GM13976 (cell line): Measurements from ENCODE around the gene BTRC.
"Not testable (repeated sequence)": the region's sequence is repeated elsewhere in the genome, so short reads cannot be mapped to it uniquely, and the experiment has no call there.

Experiments
- DNase-seq: peaks from one replicate; pipeline ENCODE4 v3.0.0; 2012; ENCODE audit warnings: low spot score
- in situ Hi-C: fragments of 300-500 bp; cut with MboI; formaldehyde crosslinking; loops from one replicate; pipeline ENCODE4 v1.12.0; 2022; ENCODE audit warnings: low sequenced_read_pairs, mixed read lengths, inconsistent platforms; ENCODE audit not compliant: unreplicated experiment
- TF ChIP-seq, protein P1 (sequence below): IDR thresholded peaks from 2 replicates; pipeline ENCODE4 v1.5.1; 2012; ENCODE audit warnings: borderline replicate concordance, mild to moderate bottlenecking; ENCODE audit not compliant: insufficient read depth; ENCODE audit errors: extremely low read depth, missing control alignments, control extremely low read depth

The BTRC gene

DNA sequence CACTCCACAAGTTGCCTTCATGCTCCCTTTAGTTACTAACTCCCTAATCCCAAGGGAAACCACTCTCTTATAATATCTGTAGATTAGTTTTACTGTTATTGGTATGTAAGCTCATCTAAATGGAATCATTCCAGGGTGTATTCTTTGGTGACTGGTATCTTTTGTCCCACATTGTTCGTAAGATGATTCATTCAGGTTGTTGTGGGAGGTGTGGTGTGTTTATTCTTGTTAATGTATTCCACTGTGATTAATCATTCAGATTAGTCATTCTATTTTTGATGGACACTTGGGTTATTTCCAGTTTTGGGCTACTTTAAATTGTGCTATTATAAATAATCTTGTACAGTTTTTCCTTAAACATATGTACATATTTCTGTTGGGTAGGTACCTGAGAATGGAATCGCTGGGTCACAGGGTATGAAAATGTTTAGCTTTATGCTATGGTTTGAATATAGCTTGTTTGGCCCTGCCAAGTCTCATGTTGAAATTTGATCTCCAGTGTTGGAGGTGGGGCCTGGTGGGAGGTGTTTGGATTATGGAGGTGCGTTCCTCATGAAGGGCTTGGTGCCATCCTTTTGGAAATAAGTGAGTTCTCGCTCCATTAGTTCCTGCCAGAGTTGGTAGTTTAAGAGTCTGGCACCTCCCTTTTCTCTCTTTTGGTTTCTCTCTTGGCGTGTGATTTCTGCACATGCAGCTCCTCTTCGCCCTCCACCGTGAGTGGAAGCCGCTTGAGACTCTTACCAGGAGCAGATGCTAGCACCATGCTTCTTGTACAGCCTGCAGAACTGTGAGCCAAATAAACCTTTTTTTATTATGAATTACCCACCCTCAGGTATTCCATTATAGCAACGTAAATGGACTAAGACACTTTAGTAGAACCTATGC, 13.8 kb downstream of the BTRC start:
- in situ Hi-C loops, result no loop called here
- TF ChIP-seq, protein P1, sequence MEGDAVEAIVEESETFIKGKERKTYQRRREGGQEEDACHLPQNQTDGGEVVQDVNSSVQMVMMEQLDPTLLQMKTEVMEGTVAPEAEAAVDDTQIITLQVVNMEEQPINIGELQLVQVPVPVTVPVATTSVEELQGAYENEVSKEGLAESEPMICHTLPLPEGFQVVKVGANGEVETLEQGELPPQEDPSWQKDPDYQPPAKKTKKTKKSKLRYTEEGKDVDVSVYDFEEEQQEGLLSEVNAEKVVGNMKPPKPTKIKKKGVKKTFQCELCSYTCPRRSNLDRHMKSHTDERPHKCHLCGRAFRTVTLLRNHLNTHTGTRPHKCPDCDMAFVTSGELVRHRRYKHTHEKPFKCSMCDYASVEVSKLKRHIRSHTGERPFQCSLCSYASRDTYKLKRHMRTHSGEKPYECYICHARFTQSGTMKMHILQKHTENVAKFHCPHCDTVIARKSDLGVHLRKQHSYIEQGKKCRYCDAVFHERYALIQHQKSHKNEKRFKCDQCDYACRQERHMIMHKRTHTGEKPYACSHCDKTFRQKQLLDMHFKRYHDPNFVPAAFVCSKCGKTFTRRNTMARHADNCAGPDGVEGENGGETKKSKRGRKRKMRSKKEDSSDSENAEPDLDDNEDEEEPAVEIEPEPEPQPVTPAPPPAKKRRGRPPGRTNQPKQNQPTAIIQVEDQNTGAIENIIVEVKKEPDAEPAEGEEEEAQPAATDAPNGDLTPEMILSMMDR, result no peak
- DNase-seq, result no peak

DNA sequence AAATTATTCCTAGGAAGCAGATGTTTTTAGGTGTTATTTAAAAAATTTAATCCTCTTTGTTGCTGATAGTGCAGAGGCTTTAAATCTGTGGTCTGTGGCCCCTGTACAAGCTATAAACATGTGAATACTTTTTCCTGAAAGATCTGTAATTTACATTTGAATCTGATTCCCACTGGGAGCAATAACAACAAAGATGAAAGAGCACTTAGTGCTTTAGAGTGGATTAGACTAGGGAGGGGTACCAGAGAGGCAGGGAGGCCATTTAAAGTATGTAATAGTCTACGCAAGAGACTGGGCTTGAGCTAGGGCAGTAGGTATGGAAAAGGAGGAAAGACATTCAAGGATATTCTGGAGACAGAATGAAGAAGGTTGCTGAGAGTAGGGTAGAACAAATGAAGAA, 19.1 kb downstream of the BTRC start:
- in situ Hi-C loops, result no loop called here
- TF ChIP-seq, protein P1, result no peak
- no peak for DNase-seq

DNA sequence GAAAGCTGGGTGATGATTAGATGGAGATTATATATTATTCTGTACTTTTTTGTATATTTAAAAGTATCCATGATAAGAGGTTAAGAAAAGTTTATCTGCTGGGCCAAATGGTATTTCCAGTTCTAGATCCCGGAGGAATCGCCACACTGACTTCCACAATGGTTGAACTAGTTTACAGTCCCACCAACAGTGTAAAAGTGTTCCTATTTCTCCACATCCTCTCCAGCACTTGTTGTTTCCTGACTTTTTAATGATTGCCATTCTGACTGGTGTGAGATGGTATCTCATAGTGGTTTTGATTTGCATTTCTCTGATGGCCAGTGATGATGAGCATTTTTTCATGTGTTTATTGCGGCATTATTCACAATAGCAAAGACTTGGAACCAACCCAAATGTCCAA, 20.0 kb downstream of the BTRC start:
- in situ Hi-C loops, DNase-seq: not testable (repeated sequence)

DNA sequence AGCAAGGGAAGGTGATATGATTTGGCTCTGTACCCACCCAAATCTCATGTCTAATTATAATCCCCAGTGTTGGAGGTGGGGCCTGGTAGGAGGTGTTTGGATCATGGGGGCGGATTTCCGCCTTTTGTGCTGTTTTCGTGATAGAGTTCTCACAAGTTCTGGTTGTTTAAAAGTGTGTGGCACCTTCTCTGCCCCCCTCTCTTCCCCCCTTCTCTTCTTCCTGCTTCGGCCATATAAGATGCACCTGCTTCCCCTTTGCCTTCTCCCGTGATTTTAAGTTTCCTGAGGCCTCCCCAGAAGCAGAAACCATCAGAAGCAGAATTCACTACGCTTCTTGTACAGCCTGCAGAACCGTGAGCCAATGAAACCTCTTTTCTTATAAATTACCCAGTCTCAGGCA, 21.1 kb downstream of the BTRC start:
- no peak for DNase-seq
- in situ Hi-C loops, result no loop called here
- TF ChIP-seq, protein P1, result no peak

DNA sequence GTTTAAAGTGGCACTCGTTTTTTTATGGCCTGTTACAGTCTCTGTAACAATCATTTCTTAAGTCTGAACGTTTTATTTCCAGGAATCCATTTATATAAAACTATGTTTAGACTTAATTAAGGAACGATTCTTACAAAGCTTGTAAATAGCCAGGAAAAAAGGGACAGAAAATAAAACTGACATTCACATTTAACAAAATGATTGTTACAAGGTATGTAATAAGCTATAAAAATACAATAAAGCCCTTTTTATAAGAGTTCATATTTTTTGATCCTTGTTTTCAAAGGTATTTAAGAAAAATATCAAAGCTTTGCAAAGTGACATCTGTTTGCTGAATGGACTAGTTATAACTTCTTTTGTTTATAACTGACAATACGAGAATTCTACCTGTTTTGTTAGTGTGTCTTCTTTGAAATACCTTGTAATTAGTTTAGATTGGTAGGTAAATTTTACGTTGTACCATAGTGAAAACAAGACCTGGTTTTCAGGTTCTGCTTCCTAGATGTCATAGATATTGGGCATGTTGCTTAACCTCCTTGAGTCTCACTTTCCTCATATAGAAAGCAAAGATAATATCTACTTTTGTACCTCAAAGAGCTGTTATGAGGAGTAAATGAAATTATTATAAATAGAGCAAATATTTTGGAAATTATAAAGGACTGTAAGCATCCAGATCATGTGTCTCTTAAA, 25.8 kb downstream of the BTRC start:
- DNase-seq, result no peak
- in situ Hi-C loops, result no loop called here
- TF ChIP-seq, protein P1, result no peak

DNA sequence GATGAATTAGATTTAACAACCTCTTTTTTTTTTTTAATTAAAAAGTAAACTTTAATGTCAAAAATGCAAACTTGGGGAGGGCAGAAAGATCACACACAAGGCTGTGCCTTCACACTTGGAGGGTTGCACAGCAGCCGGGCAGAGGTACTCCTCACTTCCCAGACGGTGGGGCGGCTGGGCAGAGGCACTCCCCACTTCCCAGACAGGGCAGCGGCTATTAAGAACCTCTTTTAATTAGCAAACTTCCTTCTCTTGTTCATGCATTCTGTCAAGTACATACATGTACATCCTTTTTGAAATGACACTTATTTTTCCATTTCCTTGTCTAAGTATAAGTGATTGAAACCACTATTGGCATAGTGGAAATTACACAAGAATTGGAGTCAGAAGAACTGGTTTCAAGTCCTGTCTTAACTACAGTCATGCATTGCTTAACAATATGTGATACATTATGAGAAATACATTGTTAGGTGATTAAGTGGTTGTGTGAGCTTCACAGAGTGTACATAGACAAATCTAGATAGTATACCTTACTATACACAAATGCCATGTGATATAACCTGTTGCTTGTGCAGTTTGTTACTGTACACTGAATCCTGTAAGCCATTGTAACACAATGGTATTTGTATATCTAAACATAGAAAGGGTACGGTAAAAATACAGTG, 26.5 kb downstream of the BTRC start:
- TF ChIP-seq, protein P1, result no peak
- no peak for DNase-seq
- in situ Hi-C loops, result no loop called here
